Germinal center (tissue), 1 donor: ENCODE results near the gene ARHGAP12.

Source experiments
- DNase-seq: peaks from one replicate; pipeline ENCODE4 v3.0.0; 2012; ENCODE audit warnings: mixed read lengths, low spot score

ARHGAP12 gene

GRCh38 chr10:31878486-31878885 is 50.1 kb downstream of the ARHGAP12 start:
- DNase-seq, result no peak

GRCh38 chr10:31876652-31877352 is 51.8 kb downstream of the ARHGAP12 start:
- DNase-seq, result no peak

DNA sequence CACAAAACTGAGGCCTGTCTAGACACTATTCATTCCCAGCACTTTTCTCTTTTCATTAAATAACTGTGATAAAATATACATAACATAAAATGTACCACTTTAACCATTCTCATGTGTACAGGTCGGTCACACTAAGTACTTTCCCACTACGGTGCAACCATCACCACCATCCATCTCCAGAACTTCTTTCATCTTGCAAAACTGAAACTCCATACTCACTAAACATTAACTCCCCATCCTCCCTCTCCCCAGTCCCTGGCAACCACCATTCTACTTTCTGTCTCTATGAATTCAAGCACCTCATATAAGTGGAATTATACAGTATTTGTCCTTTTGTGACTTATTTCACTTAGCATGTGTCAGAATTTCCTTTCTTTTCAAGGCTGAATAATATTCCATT is 53.0 kb downstream of the ARHGAP12 start:
- no peak for DNase-seq

GRCh38 chr10:31873724-31874123 is 54.9 kb downstream of the ARHGAP12 start:
- no peak for DNase-seq

DNA sequence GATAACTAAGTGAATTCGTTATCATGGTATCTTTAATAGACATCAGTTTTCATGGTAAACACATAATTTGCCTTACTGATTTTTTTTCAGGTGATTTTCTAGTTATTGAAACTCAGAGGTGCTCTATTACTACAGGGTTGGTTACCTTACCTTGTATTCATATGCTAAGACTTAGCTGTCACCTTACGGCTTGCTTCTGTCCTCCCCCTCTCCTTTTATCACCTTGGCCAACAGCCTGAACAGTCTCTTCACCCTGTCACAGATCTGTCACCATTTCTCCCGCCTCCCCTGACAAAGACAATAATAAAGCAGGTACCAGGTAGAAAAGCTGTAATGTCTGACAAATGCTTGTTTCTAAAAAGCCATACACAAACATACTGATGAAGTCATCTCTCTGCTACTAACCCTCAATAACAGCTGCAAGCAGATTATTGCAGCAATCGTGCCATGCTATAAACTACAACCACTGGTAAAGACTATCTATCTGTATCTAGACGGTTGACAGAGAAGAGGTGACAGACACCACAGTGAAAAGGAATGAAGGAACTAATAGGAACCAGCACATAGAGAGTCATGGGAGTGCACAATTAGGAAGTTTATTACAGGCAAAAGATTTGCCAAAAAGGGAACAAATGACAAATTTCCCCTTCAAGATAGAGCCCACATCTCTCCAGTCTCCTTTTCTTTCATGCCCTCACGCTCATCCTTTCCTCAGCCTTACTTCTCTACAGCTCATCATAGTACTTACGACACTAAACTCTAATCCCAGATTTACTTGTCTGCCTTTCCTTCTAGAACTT is 57.2 kb downstream of the ARHGAP12 start:
- no peak for DNase-seq

DNA sequence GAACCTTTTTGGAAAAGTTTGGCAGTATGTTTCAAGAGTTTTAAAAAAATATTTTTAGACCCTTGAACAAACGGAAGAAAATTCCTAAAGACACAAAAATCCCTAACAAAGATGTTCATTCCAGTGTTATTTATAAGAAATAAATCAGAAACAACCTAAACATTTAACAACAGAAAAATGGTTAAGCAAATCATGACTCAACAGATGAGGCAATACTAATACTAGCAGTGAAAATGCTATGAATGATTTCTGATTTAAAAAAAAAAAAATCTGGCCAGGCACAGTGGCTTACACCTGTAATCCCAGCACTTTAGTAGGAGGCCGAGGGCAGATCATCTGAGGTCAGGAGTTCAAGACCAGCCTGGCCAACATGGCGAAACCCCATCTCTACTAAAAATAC is 61.0 kb downstream of the ARHGAP12 start:
- DNase-seq, result no peak

DNA sequence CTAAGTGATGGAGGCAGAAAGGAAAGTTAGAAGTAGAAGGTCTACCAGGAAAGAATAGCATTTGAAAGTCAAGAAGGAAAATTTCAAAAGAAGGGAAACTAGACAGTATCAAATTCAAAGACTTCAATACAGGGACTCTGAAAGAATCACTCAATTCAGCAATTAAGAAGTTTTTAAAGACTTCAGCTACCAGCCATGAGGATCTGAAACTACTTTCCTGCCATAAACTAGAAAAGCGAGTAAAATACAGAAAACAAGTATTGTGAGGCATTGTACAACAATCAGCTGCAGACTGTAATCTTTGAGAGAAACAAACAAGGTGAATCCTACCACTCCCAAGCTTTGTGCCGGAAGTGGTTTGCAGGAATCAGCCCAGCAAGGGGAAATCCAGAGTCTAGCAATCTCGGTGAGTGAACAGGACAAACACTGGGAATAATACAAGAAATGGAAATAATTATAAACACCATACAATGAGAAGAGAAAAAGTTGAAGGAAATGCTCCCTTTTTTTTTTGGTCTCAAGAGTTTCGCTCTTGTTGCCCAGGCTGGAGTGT is 62.4 kb downstream of the ARHGAP12 start:
- DNase-seq, result no peak

DNA sequence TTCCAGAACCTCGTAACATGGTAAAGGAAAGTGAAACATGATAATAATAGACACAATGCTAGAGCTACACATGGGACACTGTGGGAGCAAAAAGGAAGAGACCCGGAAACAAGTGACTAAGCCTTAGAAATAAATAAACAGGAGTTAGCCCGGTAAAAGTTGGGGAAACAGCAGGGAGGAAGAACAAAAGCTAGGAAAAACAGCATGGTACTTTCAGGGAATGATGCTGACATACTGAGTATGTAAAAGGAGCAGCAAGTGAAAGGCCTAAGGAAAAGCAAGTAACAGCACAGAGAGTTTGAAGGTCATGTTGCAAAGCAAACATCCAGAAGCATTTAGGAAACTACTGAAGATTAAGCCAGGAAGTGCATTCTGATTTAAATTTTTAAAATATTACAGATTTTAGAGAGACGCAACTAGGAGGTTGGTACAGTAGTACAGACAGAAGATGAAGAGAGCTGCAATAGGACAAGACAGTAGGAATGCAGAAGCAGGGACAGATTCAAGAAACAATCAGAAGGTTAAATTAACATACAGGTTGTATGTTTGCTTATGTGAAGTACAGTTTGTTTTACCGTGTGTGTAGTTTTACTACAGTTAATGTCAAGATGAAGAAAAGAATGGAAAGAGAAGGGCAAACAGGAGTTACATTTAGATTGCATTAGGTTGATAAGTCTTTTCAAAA is 63.7 kb downstream of the ARHGAP12 start:
- DNase-seq, result no peak

GRCh38 chr10:31855033-31855432 is 73.6 kb downstream of the ARHGAP12 start:
- DNase-seq, result no peak

DNA sequence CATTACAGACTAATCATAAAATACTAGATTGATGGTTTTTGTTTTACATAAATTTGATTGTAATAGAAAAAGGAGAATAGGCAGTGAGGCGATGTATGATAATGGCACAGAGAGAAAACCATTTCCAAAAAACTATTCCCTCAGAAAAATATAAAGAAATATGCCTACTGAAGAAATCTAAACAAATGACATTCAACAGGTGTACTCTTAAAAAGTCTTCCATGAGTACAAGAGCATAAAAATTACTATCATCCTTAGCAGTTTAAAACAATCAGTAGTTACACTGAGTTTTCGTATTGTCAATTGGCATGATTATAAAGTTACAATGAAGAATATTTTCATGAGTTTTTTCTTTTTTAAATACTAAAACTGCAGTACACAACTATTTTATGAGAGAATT is 75.0 kb downstream of the ARHGAP12 start:
- no peak for DNase-seq

DNA sequence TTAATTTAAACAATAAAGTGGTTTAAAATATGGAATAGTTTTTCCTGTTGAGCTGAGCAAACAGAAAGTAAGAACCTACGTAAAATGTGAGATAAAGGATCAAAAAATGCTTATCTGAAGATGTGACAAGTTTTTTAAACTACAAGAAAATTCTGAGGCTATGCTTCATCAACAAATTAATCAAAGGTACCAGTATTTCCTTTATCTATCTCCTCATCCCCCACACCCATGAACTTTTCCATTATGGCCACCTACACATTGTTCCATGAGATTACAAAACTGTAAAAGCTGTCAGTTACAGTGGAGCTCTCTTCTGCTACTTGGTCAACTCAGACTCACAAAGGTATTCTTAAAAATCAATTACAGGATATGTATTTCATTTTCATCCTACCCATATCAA is 77.4 kb downstream of the ARHGAP12 start:
- DNase-seq, result no peak

GRCh38 chr10:31847515-31847914 is 81.1 kb downstream of the ARHGAP12 start:
- DNase-seq, result no peak

DNA sequence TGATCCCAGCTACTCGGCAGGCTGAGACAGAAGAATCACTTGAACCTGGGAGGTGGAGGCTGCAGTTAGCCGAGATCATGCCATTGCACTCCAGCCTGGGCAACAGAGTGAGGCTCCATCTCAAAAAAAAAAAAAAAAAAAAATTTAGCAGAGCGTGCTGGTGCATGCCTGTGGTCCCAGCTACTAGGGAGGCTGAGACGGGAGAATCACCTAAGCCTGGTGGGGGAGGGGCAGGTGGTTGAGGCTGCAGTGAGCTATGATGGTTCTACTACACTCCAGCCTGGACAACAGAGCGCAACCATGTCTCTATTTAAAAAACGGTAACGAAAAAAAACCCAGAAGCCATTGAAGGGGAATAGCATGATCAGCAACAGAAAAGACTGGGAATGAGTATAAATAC is 89.9 kb downstream of the ARHGAP12 start:
- DNase-seq, result no peak

GRCh38 chr10:31838065-31838464 is 90.6 kb downstream of the ARHGAP12 start:
- no peak for DNase-seq

GRCh38 chr10:31836569-31837406 is 91.8 kb downstream of the ARHGAP12 start:
- peak; percentile 32 for DNase-seq

- DNase-seq, result no peak
Observed at GRCh38 chr10:31833753-31834152, 94.9 kb downstream of the ARHGAP12 start.

DNA sequence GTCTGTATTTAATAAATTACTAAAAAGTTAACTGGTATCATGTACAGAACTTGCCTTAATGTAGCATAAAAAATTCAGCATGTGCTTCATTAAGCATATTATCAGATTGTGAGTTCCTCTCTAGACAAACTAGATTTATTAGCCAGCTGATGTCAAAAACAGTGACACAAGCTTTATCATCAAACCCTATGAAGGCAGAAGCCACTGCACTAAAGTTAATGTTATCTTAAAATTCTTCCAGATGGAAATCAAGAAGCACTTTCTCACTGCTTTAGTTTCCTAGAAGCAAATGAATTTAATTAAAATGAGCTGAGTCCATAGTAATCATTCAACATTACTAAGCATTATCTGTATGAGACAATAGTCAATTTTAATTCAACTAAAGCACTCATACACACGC is 96.4 kb downstream of the ARHGAP12 start:
- DNase-seq, result no peak

GRCh38 chr10:31830887-31831286 is 97.7 kb downstream of the ARHGAP12 start:
- no peak for DNase-seq

DNA sequence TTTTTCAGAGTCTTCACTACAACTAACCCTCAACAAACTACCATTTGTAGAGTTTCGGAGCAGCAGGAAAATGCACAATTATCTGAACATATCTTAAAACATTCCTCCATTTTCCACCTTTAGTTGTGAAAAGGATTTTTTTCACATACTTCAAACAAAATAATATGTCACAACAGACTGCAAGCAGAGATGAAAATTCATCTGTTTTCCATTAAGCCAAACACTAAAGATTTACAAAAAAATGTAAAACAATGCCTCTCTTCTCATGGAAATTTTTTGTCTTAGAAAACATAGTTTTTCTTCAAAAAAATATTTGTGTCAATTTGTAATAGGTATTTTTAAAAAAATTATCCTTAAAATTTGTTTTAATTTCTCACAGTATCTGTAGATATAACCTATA is 98.9 kb downstream of the ARHGAP12 start:
- DNase-seq, result no peak

DNA sequence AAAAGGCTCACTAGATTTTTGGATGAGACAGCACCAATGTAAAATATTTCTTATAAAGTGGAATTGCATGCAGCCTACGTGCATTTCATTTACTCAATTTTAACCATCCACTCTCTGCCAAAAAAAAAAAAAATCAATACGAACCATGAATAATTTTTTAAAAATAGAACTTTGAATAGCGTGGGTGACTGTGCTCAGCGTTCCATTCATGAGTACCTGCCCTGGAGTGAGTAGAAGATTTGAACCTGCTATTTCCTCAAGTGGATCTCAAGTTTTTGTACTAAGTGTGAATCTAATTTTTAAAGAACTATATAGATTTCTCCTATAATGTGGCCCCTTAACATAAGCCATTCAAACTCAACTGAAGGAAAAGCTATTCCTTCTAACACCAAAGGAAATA is 105.3 kb downstream of the ARHGAP12 start:
- no peak for DNase-seq

DNA sequence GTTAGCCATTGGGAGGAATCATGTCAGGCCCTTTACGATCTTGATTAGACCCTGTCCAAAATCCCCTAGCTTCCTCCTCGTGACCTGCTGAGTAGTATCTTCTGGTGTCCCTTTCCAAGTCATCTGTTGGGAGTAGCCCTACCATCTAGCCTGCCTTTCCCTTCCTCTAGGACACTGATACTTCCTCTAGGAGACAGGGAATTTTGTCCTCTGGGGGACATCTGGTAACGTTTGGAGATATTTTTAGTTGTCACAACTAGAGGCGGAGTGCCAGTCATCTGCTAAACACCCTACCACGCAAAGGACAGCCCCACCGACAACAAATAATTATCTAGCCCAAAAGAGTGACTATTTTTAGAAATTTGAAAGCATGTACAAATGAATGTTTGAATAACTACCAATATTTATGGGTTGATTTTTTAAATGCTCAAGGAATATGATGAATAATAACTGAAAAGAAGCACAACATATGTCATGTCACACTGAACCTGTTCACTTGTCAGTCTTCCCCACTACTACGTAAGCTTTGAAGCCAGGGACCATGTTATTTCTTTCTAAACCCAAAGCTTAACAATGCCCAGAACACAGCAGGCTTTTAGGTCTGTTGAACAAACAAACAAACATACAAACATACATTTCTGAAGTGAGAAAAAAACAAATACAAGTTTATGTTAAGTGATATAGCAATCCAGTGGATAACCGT is 105.9 kb downstream of the ARHGAP12 start:
- no peak for DNase-seq
